Lower leg skin (tissue), 3 donors: Measurements from ENCODE around the gene ZNF273.
"Not testable (repeated sequence)": the region's sequence is repeated elsewhere in the genome, so short reads cannot be mapped to it uniquely, and the experiment has no call there.

Experiments used
- POLR2A ChIP-seq, 2 donors: fragments of 450-650 bp; IDR thresholded peaks; one replicate each; pipeline ENCODE4 v1.6.1; 2016 to 2017; ENCODE audit warnings: antibody characterized with exemption in 2 of 2, mild to moderate bottlenecking in 1 of 2, moderate library complexity in 1 of 2
- TF ChIP-seq, protein P1 (sequence below), 3 donors: fragments of 450-650 bp; IDR thresholded peaks; one replicate each; pipeline ENCODE4 v1.5.1; 2016; ENCODE audit warnings: antibody characterized with exemption in 3 of 3, mild to moderate bottlenecking in 3 of 3, moderate library complexity in 2 of 3

GRCh38 chr7:64928252-64929187 lies 25.4 kb downstream of the ZNF273 start:
- TF ChIP-seq, protein P1, sequence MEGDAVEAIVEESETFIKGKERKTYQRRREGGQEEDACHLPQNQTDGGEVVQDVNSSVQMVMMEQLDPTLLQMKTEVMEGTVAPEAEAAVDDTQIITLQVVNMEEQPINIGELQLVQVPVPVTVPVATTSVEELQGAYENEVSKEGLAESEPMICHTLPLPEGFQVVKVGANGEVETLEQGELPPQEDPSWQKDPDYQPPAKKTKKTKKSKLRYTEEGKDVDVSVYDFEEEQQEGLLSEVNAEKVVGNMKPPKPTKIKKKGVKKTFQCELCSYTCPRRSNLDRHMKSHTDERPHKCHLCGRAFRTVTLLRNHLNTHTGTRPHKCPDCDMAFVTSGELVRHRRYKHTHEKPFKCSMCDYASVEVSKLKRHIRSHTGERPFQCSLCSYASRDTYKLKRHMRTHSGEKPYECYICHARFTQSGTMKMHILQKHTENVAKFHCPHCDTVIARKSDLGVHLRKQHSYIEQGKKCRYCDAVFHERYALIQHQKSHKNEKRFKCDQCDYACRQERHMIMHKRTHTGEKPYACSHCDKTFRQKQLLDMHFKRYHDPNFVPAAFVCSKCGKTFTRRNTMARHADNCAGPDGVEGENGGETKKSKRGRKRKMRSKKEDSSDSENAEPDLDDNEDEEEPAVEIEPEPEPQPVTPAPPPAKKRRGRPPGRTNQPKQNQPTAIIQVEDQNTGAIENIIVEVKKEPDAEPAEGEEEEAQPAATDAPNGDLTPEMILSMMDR (IDR thresholded peaks at IDR 0.05) = not testable (repeated sequence)
- TF ChIP-seq POLR2A (IDR thresholded peaks at IDR 0.05) = not testable (repeated sequence)
